DMS53 treated with DMSO at 0.1 percent for 48 hours (cell line): ENCODE results near the gene SLC32A1.

ENCODE experiments used
- DNase-seq: peaks from one replicate; lab custom pipeline; 2025; ENCODE audit not compliant: unreplicated experiment; lab: John Stamatoyannopoulos, UW

The SLC32A1 gene

DNA sequence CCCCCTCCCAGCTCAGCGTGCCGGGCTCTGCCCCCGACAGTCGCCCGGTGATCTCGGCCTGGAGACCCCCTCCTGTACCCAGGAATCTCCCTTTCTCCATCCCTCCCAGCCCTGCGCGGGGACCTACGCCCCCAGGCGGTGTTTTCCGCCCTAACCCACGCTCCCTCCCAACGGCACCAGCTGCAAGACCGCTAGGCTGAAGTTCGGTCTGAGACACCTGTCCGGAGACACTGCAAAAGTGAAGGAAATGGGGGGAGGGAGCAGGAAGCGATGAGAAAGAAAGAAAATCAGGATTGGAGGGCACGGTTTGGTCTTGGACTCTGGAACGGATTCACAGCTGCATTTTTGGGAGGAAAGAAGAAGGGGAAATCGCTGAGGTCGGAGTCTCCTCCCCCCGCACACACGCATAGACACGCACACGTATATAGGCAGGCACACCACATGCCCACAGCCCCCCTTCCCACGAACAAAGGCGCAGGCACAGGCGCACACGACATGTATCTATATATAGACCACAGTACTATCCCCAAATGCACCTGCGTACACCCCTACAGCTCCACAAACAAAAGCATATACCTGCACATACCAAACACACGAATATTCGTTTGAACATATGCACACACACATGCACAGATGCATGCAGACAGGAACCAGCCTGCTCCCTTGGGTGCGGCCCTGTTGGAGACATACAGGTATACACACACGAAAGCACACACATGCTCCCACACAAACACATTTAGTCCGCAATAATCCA is 1.0 kb downstream of the SLC32A1 start:
- DNase-seq, result no peak

DNA sequence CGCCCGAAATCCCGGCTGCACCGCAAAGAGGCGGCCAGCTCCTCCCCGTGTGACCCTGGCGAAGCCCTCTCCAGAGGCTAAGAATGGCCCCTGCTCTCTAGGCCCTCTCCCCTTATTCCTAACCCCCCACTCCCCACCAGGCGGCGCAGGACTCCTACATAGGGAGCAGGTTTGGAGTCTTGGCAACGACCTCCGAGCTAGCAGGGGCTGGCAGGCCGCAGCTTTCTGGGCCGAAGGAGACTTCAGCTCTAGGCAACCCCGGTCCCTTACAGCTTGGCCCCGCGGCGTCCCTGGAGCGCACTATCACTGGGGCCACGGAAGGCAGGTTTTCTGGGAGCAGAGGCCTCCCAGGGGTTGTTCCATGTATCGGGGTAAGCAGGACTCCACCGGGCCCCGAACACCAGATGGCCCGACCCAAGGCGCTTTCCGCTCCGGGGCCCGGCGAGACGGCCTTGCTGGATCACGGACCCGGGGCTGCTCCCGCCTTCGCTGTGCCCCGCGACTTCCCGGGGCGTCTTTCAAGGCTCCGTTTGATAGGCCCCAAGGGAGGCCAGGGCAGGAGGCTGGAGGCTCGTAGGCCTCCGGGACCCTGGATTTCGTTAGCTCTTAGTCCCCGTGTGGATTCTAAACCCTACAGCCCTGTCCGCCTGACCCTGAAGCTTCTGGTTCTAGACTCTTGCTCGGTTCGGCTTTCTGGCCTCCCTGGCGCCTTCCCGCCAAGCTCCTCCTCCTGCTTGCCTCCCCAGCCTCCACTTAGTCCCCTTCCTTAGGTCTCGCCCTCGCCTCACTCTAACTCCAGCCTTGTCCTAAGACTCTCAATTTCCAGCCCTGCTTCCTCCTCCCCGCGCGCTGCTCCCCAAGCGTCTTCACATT is 1.9 kb downstream of the SLC32A1 start:
- no peak for DNase-seq

DNA sequence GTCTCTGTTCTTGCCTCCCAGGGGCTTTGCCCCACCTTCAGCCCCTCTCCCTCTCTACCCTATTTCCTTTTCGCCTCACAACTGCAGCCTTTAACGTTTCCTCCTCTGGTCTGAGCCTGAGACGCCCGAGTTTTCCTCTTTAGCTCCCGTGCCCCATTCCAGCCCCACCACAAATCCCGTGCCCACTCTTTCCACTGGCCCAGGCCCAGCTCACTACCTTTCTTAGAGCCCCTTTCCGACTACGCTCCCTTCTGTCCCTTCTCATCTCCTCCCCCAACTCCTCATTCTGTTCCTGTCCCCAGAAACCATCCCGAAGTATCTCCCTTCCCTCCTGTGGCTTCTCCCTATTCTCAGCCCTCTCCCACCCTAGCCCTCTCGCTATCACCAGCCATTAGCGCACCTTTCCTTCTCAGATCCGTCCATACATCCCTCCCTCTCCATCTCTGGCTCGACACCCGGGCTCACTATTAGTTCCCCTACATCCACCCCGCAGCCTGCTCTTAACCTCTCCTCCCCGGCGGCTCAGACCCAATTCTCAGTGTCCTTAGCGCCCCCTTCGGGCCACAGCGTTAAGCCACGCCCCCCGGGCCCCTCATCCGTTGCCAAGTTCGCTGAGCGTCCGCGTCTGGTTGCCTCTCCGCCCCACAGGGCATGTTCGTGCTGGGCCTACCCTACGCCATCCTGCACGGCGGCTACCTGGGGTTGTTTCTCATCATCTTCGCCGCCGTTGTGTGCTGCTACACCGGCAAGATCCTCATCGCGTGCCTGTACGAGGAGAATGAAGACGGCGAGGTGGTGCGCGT is 2.7 kb downstream of the SLC32A1 start:
- no peak for DNase-seq

DNA sequence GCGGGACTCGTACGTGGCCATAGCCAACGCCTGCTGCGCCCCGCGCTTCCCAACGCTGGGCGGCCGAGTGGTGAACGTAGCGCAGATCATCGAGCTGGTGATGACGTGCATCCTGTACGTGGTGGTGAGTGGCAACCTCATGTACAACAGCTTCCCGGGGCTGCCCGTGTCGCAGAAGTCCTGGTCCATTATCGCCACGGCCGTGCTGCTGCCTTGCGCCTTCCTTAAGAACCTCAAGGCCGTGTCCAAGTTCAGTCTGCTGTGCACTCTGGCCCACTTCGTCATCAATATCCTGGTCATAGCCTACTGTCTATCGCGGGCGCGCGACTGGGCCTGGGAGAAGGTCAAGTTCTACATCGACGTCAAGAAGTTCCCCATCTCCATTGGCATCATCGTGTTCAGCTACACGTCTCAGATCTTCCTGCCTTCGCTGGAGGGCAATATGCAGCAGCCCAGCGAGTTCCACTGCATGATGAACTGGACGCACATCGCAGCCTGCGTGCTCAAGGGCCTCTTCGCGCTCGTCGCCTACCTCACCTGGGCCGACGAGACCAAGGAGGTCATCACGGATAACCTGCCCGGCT is 3.4 kb downstream of the SLC32A1 start:
- no peak for DNase-seq

DNA sequence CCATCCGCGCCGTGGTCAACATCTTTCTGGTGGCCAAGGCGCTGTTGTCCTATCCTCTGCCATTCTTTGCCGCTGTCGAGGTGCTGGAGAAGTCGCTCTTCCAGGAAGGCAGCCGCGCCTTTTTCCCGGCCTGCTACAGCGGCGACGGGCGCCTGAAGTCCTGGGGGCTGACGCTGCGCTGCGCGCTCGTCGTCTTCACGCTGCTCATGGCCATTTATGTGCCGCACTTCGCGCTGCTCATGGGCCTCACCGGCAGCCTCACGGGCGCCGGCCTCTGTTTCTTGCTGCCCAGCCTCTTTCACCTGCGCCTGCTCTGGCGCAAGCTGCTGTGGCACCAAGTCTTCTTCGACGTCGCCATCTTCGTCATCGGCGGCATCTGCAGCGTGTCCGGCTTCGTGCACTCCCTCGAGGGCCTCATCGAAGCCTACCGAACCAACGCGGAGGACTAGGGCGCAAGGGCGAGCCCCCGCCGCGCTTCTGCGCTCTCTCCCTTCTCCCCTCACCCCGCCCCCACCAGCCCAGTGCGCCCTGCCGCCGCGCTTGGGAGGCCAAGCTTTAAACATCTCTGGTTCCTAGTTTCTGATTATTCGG is 4.0 kb downstream of the SLC32A1 start:
- no peak for DNase-seq

DNA sequence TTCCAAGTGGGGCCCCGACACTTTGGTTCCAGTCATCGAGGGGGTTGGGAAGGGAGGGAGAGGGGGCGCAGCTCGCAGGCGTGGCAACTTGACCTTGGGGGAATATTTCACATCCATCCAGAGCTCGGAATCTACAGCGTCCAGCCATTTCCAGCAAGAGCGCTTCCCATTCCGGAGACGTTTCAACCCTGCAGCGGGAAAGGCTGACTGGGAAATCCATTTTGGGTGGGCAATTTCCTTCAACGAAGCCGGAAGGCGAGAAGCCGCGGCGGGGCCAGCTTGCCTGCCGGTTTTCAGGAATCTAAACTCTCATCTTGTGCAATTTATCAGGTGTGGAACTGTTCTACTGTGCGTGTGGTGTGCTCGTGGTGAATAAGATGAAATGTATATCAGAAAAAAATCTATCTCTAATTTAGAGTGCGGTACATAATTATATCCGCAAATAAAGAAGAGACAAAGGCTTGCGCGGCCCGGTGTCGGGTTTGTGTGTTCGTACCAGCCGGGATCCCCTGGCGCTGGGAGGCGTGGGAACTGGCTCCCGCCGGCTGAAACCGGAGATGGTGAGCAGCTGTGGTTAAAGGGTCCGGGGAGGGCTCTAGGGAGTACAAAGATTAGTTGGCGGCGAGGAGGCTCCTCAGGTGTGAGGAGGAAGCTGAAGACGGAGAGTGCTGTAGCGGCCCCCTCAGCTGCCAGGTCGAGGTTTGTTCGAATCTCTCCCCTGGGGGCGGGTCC is 4.8 kb downstream of the SLC32A1 start:
- no peak for DNase-seq

DNA sequence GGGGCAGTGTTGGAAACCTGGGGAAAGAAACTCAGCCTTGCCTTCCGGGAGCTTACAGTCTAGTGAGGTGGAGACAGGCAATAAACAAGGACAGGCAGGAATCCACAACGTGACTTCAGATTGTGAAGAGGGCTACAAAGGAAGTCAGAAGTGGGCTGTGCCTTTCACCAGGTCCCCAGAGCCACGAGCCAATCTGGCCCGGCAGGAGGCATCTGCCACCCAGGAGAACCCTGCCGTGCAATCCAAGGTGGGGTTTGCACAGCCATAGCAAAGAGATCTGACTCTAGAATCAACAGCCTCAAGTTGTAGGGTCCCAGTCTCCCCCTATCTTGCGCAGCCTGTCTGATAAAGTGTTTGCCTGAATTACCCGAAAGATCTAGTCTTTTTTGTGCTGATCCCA is 5.5 kb downstream of the SLC32A1 start:
- no peak for DNase-seq

DNA sequence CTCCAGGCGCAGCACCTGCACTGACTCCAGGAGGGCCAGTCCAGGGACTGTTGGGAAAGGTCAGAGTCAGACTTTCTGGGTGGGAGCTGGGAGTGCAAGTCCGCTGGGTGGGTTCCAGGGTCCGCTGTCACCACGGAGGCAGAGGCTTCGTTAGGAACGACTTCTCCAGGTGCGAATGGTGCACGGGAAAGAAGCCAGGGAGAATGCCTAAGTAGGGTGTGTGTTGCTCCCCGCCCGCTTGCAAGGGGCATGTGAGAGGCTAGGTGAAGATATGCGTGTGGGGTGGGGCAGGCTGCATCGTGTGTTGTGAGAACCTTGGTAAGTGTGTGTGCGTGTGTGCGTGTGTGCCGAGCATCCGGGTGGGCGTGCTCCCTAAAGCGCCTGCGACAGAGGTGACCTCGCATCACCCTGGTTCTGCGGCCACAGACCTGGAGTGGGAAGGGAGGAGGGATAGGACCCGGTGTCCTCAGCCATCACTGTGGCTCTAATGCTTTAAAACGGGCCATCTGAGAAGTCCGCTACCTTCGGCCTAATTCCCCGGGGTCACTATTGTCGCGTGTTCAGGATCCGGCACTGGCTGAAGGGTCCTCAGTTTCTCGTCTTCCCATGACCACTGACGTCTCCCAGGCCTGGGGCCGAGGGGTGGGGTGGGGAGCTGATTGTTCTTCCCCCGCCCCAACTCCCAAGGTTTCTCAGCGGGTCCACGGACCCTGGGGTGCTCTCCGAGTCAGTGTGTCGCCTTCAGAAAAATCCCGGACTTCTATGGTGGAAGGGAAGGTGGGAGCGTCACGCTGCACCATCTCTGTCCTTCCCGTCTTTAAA is 6.1 kb downstream of the SLC32A1 start:
- no peak for DNase-seq

DNA sequence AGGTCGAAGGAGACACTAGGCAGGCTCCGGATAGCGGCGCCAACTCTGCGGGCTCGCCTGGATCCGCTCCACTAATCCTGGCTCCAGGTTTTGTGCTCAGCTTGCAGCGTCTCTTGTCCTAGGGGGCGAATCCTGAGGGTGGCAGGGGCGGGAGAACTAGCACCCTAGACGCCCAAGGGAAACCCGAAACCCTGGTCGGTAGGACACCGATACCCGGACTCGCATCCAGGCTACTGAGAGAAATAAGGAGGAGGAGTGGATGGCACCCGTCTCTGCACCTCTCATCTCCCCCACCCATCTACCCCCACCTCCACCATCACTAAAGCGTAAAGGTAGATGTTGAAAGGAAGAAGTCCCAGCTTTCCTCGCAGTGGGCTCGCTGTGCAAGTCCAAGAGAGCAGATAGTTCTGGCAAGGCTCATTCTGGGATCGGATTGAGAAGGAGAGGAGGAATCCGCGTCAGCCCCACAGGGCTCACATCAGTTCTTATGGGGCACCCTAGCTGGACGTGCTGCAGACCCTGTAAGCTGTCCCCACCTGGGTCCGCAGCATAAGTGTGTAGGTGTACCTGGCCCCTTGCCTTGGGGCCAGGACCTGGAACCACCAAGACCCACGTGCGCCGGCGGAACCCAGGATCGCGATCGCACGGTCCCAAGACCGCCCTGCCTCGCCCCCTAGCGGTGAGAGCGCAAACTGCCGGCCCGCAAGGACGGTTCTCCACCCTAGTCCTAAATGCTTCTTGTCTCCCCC is 6.9 kb downstream of the SLC32A1 start:
- DNase-seq, result no peak

DNA sequence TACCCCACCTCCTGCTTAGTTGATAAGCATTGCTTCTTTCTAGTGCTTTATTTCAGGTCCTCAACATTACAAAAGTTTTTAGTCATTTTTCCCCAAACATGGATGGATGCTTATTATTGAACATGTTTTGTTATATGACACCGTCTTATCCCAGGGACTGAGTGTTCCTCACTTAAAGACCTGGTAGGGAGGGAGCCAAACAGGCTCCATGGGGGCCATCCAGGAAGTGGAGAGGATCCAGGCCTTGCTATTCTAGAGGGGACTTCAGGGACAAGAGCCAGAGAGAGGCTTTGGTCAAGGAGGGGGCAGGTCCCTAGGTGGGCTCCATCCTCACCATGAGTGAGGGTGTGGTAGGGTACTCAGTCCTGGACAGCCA is 7.4 kb downstream of the SLC32A1 start:
- DNase-seq, result no peak

DNA sequence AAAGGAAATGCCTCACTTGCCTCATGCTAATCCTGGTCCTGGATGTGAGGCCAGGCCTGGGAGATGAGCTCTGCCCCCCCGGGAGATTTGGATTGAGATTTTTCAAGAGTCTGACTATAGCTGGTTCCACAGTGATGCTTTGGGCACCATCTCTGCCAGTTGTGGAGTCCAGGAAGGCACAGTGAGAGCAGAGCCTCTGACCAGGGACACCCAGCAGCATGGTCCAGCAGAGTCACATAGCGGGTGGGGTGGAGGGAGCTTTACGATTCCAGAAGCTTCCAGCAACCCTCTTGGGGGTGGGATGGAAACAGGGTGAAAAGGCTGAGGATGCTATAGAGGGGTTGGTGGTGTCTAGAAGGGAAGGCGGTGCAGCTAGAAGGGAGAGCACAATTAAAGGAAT is 8.7 kb downstream of the SLC32A1 start:
- DNase-seq, result no peak

DNA sequence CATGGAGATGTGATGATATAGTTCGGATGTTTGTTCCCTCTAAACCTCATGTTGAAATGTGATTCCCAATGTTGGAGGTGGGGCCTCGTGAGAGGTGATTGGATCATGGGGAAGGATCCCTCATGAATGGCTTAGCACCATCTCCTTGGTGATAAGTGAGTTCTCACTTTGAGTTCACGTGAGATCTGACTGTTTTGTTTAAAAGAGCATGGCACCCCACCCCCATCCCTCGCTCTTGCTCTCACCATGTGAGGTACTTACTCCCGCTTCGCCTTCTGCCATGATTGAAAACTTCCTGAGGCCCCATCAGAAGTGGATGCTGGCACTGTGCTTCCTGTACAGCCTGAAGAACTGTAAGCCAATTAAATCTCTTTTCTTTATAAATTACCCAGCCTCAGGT is 10.9 kb downstream of the SLC32A1 start:
- DNase-seq, result no peak

DNA sequence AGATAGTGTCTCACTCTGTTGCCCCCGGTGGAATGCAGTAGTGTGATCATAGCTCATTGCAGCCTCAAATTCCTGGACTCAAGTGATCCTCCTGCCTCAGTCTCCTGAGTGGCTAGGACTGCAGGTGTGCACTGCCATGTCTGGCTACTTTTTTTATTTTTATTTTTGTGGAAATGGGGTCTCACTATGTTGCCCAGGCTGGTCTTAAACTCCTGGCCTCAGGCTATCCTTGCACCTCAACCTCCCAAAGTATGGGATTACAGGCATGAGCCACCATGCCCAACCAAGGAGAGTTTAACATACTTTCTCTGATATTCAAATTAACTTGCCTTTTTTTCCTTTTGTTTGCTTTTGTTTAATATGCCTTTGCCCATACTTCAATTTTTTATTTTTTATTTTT is 13.6 kb downstream of the SLC32A1 start:
- no peak for DNase-seq

DNA sequence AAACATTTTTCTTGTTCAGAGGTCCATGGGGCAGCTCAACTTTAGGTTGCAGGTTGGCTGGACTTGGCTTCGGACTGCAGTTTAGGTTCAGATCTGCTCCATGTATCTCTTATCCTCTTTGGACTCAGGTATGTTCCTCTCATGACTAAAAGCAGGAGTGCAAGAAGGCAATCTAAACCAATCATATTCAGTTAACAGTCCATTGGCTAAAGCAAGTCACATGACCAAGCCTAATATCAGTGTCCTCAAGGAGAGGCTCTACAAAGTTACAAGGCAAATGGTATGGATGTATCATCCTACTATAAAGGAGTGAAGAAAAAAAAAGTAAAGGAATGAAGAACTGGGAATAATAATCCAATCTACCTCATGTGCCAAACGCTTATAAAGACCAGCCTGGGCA is 21.5 kb downstream of the SLC32A1 start:
- DNase-seq, result no peak

DNA sequence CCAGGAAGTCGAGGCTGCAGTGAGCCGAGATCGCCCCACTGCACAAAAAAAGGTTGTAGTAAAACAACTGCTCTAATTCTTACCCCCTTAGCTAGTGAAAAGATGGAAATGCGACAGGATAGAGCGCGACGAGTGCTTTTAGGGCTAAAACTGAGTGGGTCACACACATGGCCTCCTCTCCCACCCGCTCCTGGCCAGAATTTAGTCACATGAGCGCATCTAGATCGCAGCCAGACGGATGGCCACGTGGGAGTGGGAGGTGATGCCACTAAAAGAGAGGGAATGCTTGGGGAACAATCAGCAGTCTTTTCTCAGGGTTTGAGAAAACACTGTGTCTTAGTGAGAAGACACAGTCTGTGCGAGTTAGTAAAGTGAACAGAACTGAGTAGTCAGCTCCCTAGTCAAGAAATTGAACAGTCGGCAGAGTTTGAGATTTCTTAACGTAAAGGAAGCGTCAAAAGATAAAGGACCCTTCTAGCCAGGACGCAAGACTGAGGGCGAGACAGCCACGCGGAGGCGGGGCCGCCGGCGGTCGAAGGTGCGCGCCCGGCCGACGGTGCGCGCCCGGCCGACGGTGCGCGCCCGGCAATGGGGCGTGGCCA is 23.3 kb downstream of the SLC32A1 start:
- peak; percentile 52 for DNase-seq

DNA sequence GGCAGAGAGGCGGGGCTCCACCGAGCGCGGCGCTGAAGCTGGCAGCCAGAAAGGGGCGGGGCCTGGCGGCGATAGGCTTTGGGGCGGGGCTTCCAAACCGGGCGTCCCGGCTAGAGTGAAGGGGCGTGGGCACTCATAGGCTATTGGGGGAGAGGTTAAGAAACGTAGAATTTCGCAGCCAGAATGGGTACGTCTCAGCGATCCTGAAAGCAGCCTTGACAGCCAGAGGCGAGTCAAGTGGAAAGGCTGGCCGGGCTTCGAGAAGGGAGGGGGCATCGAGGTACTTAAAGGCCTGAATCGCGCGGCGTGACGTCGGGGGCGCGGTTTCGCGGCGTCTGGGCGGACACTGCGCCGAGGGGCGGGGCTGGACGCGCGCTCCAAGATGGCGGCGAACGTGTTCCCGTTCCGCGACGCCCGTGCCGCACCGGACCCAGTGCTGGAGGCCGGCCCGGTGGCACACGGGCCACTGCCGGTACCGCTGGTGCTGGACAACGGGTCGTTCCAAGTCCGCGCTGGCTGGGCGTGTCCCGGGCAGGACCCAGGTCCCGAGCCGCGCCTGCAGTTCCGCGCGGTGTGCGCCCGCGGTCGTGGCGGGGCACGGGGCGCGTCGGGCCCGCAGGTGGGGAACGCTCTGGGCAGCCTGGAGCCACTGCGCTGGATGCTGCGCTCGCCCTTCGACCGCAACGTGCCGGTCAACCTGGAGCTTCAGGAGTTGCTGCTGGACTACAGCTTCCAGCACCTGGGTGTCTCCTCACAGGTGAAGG is 24.0 kb downstream of the SLC32A1 start, which contains the start of gene ACTR5:
TSS of gene ACTR5 (plus strand) at position 364 of the 764 bp plus-strand sequence. CDS start at position 383, 19 bp downstream.
- peak; percentile 92 for DNase-seq

DNA sequence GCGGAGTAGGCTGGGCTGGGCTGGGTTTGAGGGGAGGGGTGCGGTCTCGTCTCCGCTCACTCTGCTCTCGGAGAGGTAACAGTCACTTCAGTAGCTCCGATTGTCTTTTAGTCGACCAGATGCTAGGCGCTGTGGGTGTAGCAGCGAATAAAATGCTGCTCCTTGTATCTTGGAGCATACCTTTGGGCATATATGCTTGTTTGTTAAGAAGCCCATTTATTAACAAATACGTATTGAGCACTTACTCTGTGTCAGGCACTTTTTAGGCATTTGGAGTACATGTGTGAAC is 24.5 kb downstream of the SLC32A1 start:
- DNase-seq, result no peak
